Activated T-cell treated with anti-CD3 and anti-CD28 coated beads, Interleukin-2, amount 50 U/mL, for 4 hours (primary cell): ENCODE measurements around the gene ALDH8A1. TPM values are rescaled to one million over a fixed set of nuclear protein-coding genes. Genes with fewer than 3 reads are reported as not detected.

ENCODE experiments used
- ATAC-seq, 2 donors: fragments of 200-7000 bp; cut with Tn5 transposase; one replicate each; pipeline ENCODE4 v1.10.0; 2021
- DNase-seq: peaks from one replicate; pipeline ENCODE4 v3.0.0-alpha.2; 2020
- H3K27me3 Mint-ChIP-seq: one replicate; pipeline ENCODE4 v1.8.0; 2021; ENCODE audit warnings: low read depth, mixed read lengths
- H3K36me3 Mint-ChIP-seq: one replicate; pipeline ENCODE4 v1.8.0; 2022; ENCODE audit warnings: mixed read lengths; ENCODE audit not compliant: insufficient read depth
- H3K4me1 Mint-ChIP-seq: one replicate; pipeline ENCODE4 v1.8.0; 2021; ENCODE audit warnings: low read depth, mixed read lengths
- H3K4me3 Mint-ChIP-seq: one replicate; pipeline ENCODE4 v1.8.0; 2021; ENCODE audit warnings: mild to moderate bottlenecking, moderate library complexity, mixed read lengths
- H3K9me3 Mint-ChIP-seq: one replicate; pipeline ENCODE4 v1.8.0; 2021; ENCODE audit warnings: mixed read lengths
- total RNA-seq, 3 donors: library from RNA; stranded (reverse); gene quantifications; one replicate each; pipeline ENCODE4 v1.2.1, GENCODE V29; 2021

Gene ALDH8A1
- total RNA-seq, 3 donors from 2014 or later, result 0.25 to 0.29 TPM; not detected in 1

GRCh38 chr6:134937426-134937825 lies 12.5 kb downstream of the ALDH8A1 start:
- Mint-ChIP-seq H3K9me3 (no peaks in the 10 kb centered on the region), H3K4me3 (no peak overlapping the region), H3K4me1 (peaks cover 12% of the 10 kb centered on the region), H3K36me3 (peaks cover 1% of the 10 kb centered on the region), H3K27me3 (no peaks in the 10 kb centered on the region)
- DNase-seq (no peak), ATAC-seq (no peak)

GRCh38 chr6:134936931-134937330 lies 13.0 kb downstream of the ALDH8A1 start:
- Mint-ChIP-seq H3K36me3 (peaks cover 6% of the 10 kb centered on the region), H3K4me1 (peaks cover 12% of the 10 kb centered on the region), H3K9me3 (no peaks in the 10 kb centered on the region), H3K4me3 (no peak overlapping the region), H3K27me3 (no peaks in the 10 kb centered on the region)
- ATAC-seq (no peak), DNase-seq (no peak)

- H3K4me1 Mint-ChIP-seq, result peaks cover 12% of the 10 kb centered on the region
- H3K27me3 Mint-ChIP-seq, result no peaks in the 10 kb centered on the region
- no peak for ATAC-seq
- DNase-seq, result no peak
- no peak overlapping the region for H3K4me3 Mint-ChIP-seq
- H3K36me3 Mint-ChIP-seq, result peaks cover 7% of the 10 kb centered on the region
- no peaks in the 10 kb centered on the region for H3K9me3 Mint-ChIP-seq
Measured at GRCh38 chr6:134936476-134936875, 13.4 kb downstream of the ALDH8A1 start.

GRCh38 chr6:134934793-134935485 lies 15.0 kb downstream of the ALDH8A1 start:
- H3K27me3 Mint-ChIP-seq, result no peaks in the 10 kb centered on the region
- ATAC-seq (no peak), DNase-seq (no peak)
- peaks cover 7% of the 10 kb centered on the region for H3K36me3 Mint-ChIP-seq
- no peaks in the 10 kb centered on the region for H3K9me3 Mint-ChIP-seq
- H3K4me3 Mint-ChIP-seq, result no peak overlapping the region
- H3K4me1 Mint-ChIP-seq, result peaks cover 12% of the 10 kb centered on the region

GRCh38 chr6:134932535-134933470 lies 17.1 kb downstream of the ALDH8A1 start:
- no peak for ATAC-seq
- Mint-ChIP-seq H3K36me3 (peaks cover 7% of the 10 kb centered on the region), H3K4me3 (no peak overlapping the region)

GRCh38 chr6:134932098-134932497 lies 17.8 kb downstream of the ALDH8A1 start:
- no peaks in the 10 kb centered on the region for H3K4me1 Mint-ChIP-seq
- DNase-seq, result no peak
- H3K9me3 Mint-ChIP-seq, result no peaks in the 10 kb centered on the region
- no peak overlapping the region for H3K4me3 Mint-ChIP-seq
- no peak for ATAC-seq
- H3K36me3 Mint-ChIP-seq, result peaks cover 7% of the 10 kb centered on the region
- no peaks in the 10 kb centered on the region for H3K27me3 Mint-ChIP-seq

More at GRCh38 chr6:134932535-134933470, 17.1 kb downstream of the ALDH8A1 start:
- H3K27me3 Mint-ChIP-seq, result no peaks in the 10 kb centered on the region
- H3K9me3 Mint-ChIP-seq, result no peaks in the 10 kb centered on the region
- DNase-seq, result no peak
- H3K4me1 Mint-ChIP-seq, result peaks cover under 1% of the 10 kb centered on the region

GRCh38 chr6:134930463-134930862 lies 19.4 kb downstream of the ALDH8A1 start:
- ATAC-seq (no peak), DNase-seq (no peak)
- peaks cover 9% of the 10 kb centered on the region for H3K36me3 Mint-ChIP-seq
- no peak overlapping the region for H3K4me3 Mint-ChIP-seq
- H3K9me3 Mint-ChIP-seq, result no peaks in the 10 kb centered on the region
- no peaks in the 10 kb centered on the region for H3K27me3 Mint-ChIP-seq
- no peaks in the 10 kb centered on the region for H3K4me1 Mint-ChIP-seq

GRCh38 chr6:134928151-134928900 lies 21.6 kb downstream of the ALDH8A1 start:
- H3K36me3 Mint-ChIP-seq, result peaks cover 9% of the 10 kb centered on the region
- no peak overlapping the region for H3K4me3 Mint-ChIP-seq
- ATAC-seq (no peak), DNase-seq (no peak)
- H3K4me1 Mint-ChIP-seq, result no peaks in the 10 kb centered on the region
- H3K9me3 Mint-ChIP-seq, result no peaks in the 10 kb centered on the region
- no peaks in the 10 kb centered on the region for H3K27me3 Mint-ChIP-seq

GRCh38 chr6:134925800-134926199 lies 24.1 kb downstream of the ALDH8A1 start:
- Mint-ChIP-seq H3K36me3 (peaks cover 4% of the 10 kb centered on the region), H3K4me3 (no peak overlapping the region), H3K9me3 (no peaks in the 10 kb centered on the region), H3K4me1 (no peaks in the 10 kb centered on the region), H3K27me3 (no peaks in the 10 kb centered on the region)
- ATAC-seq, result no peak
- no peak for DNase-seq

- ATAC-seq (no peak), DNase-seq (no peak)
- Mint-ChIP-seq H3K9me3 (no peaks in the 10 kb centered on the region), H3K27me3 (no peaks in the 10 kb centered on the region), H3K4me3 (no peak overlapping the region), H3K4me1 (no peaks in the 10 kb centered on the region), H3K36me3 (peaks cover 11% of the 10 kb centered on the region)
Measured at GRCh38 chr6:134921721-134922261, 28.1 kb downstream of the ALDH8A1 start.

- no peak for ATAC-seq
- no peaks in the 10 kb centered on the region for H3K4me1 Mint-ChIP-seq
- peaks cover 11% of the 10 kb centered on the region for H3K36me3 Mint-ChIP-seq
Measured at GRCh38 chr6:134921276-134921675, 28.6 kb downstream of the ALDH8A1 start.

GRCh38 chr6:134920422-134920821 lies 29.5 kb downstream of the ALDH8A1 start:
- DNase-seq (no peak), ATAC-seq (no peak)
- no peaks in the 10 kb centered on the region for H3K4me1 Mint-ChIP-seq
- H3K27me3 Mint-ChIP-seq, result no peaks in the 10 kb centered on the region
- H3K36me3 Mint-ChIP-seq, result peaks cover 7% of the 10 kb centered on the region
- no peaks in the 10 kb centered on the region for H3K9me3 Mint-ChIP-seq
- no peak overlapping the region for H3K4me3 Mint-ChIP-seq

More at GRCh38 chr6:134921276-134921675, 28.6 kb downstream of the ALDH8A1 start:
- no peak for DNase-seq
- Mint-ChIP-seq H3K4me3 (no peak overlapping the region), H3K27me3 (no peaks in the 10 kb centered on the region), H3K9me3 (no peaks in the 10 kb centered on the region)

- Mint-ChIP-seq H3K27me3 (no peaks in the 10 kb centered on the region), H3K36me3 (peaks cover 7% of the 10 kb centered on the region), H3K4me3 (no peak overlapping the region), H3K9me3 (no peaks in the 10 kb centered on the region), H3K4me1 (no peaks in the 10 kb centered on the region)
- ATAC-seq (no peak), DNase-seq (no peak)
Measured at GRCh38 chr6:134918418-134918961, 31.4 kb downstream of the ALDH8A1 start.

- Mint-ChIP-seq H3K4me1 (no peaks in the 10 kb centered on the region), H3K9me3 (no peaks in the 10 kb centered on the region), H3K36me3 (no peaks in the 10 kb centered on the region), H3K4me3 (no peak overlapping the region), H3K27me3 (peaks cover 5% of the 10 kb centered on the region)
- no peak for DNase-seq
- ATAC-seq, result peak in 1 of 2 donors; percentile 28
Measured at GRCh38 chr6:134911547-134911946, 38.4 kb downstream of the ALDH8A1 start.
